HepG2 (cell line): Measurements from ENCODE around the gene INO80B. TPM values are rescaled to one million over a fixed set of nuclear protein-coding genes. Genes with fewer than 3 reads are reported as not detected.

Experiments used
- CC2D1A ChIP-seq: sonication (generic); formaldehyde crosslinking; IDR thresholded peaks from 2 replicates; pipeline ENCODE4 v1.8.1; 2023; ENCODE audit warnings: mild to moderate bottlenecking, missing genetic modification reagents
- CENPT ChIP-seq: sonication (generic); formaldehyde crosslinking; IDR thresholded peaks from 2 replicates; pipeline ENCODE4 v1.8.0; 2022; ENCODE audit warnings: low read depth, mild to moderate bottlenecking, moderate library complexity, missing genetic modification reagents
- EP300 ChIP-seq, 3 experiments: sonication (generic) in 1 of 3; formaldehyde crosslinking in 1 of 3; IDR thresholded peaks; 2 replicates each; pipeline versions ENCODE4 v1.5.1 to v1.6.1; 2011 to 2020; ENCODE audit warnings: low read depth in 2 of 3, low read length in 2 of 3, borderline replicate concordance in 1 of 3, improper control_type of control experiment in 1 of 3, mild to moderate bottlenecking in 1 of 3, missing genetic modification reagents in 1 of 3, moderate library complexity in 1 of 3
- MNT ChIP-seq: fragments of 450-650 bp; IDR thresholded peaks from 2 replicates; pipeline ENCODE4 v1.6.1; 2016
- PAX8 ChIP-seq: sonication (generic); formaldehyde crosslinking; IDR thresholded peaks from 2 replicates; pipeline ENCODE4 v1.8.0; 2022; ENCODE audit warnings: mild to moderate bottlenecking, missing genetic modification reagents, borderline replicate concordance
- PRDM10 ChIP-seq: sonication (generic); formaldehyde crosslinking; IDR thresholded peaks from 2 replicates; pipeline ENCODE4 v1.4.0; 2020; ENCODE audit warnings: low read depth, missing genetic modification reagents
- TEF ChIP-seq: sonication (generic); formaldehyde crosslinking; IDR thresholded peaks from 2 replicates; pipeline ENCODE4 v1.5.0; 2020; ENCODE audit warnings: missing genetic modification reagents
- ZEB1 ChIP-seq: IDR thresholded peaks from 2 replicates; pipeline ENCODE4 v1.6.1; 2012; ENCODE audit warnings: mild to moderate bottlenecking, low read depth, inconsistent platforms; ENCODE audit not compliant: insufficient replicate concordance
- ZNF44 ChIP-seq: sonication (generic); formaldehyde crosslinking; IDR thresholded peaks from 2 replicates; pipeline ENCODE4 v1.5.1; 2020; ENCODE audit warnings: mild to moderate bottlenecking, missing genetic modification reagents
- ZNF629 ChIP-seq: sonication (generic); formaldehyde crosslinking; conservative IDR thresholded peaks from 2 replicates; pipeline ENCODE4 v1.5.0; 2020; ENCODE audit warnings: missing genetic modification reagents
- ZNF646 ChIP-seq: sonication (generic); formaldehyde crosslinking; IDR thresholded peaks from 2 replicates; pipeline ENCODE4 v1.9.0; 2021; ENCODE audit warnings: mild to moderate bottlenecking, missing genetic modification reagents
- polyA plus RNA-seq, 8 experiments: library from polyadenylated mRNA; depleted of rRNA in 3 of 8; stranded (reverse) in 7 of 8; unstranded in 1 of 8; fragments of >200 nt; fragmentation: Illumina TruSeq in 4 of 8; extraction: Trizol in 4 of 8; gene quantifications; 2 replicates each; pipeline versions ENCODE4 v1.2.1 to v1.2.3, GENCODE V29; 2011 to 2016; ENCODE audit warnings: low read depth in 4 of 8, missing spikeins in 1 of 8, mixed read lengths in 1 of 8; ENCODE audit not compliant: insufficient read depth in 1 of 8
- total RNA-seq, 5 experiments: library from RNA; depleted of rRNA; stranded (reverse); fragments of >200 nt; fragmentation: Illumina TruSeq; extraction: Trizol; gene quantifications; 2 replicates each; pipeline ENCODE4 v1.2.3, GENCODE V29; 2016; ENCODE audit warnings: low read depth in 1 of 5

INO80B gene
- total and polyA plus RNA-seq, 2 of the 13 experiments (the other 11 are each of a cell fraction or from before 2014, with no cell fraction given), result 6.2 to 14.5 TPM

- TF ChIP-seq PRDM10 (CRISPR knock-in tag), result peak; percentile 92
- TF ChIP-seq PAX8 (CRISPR knock-in tag), result peak; percentile 72; the same call in 1 of the 2 replicates
- TF ChIP-seq MNT, result peak; percentile 83
- 0 out of 2 replicates have a peak, but pooled peaks have one; percentile 81 for TF ChIP-seq CC2D1A (CRISPR knock-in tag)
- no peak for TF ChIP-seq TEF (CRISPR knock-in tag)
- TF ChIP-seq ZNF629 (CRISPR knock-in tag), result no peak; the same call in 1 of the 2 replicates
- no peak; the same call in 1 of the 2 replicates for TF ChIP-seq ZNF44 (CRISPR knock-in tag)
- no peak for TF ChIP-seq ZNF646
- peak; percentile 82 for TF ChIP-seq ZEB1
- TF ChIP-seq CENPT, result no peak
- peak in 1 of 2 experiments; percentile 67; a peak in 2 of 4 replicates for TF ChIP-seq EP300 (IDR thresholded peaks at IDR 0.05; ENCODE audit: low read depth in 2 of 2, low read length in 2 of 2)
- TF ChIP-seq EP300 (CRISPR knock-in tag; IDR thresholded peaks at IDR 0.05; ENCODE audit: borderline replicate concordance), result peak; percentile 63; the same call in 1 of the 2 replicates
These were observed at the start of gene INO80B (continued) for GRCh38 chr2:74454654-74455511.
